HepG2 (cell line): ENCODE results near the gene CX3CR1. TPM values are rescaled to one million over a fixed set of nuclear protein-coding genes. Genes with fewer than 3 reads are reported as not detected.

ENCODE experiments used
- ARID2 ChIP-seq: sonication (generic); formaldehyde crosslinking; IDR thresholded peaks from 2 replicates; pipeline ENCODE4 v1.8.1; 2022; ENCODE audit warnings: mild to moderate bottlenecking, missing genetic modification reagents, borderline replicate concordance
- BHLHE40 ChIP-seq: IDR thresholded peaks from 2 replicates; pipeline ENCODE4 v1.6.1; 2011; ENCODE audit warnings: low read length, improper control_type of control experiment
- ELF3 ChIP-seq: IDR thresholded peaks from 2 replicates; pipeline ENCODE4 v1.6.1; 2016; ENCODE audit warnings: missing genetic modification reagents, missing compliant biosample characterization
- FOSL2 ChIP-seq: sonication (generic); formaldehyde crosslinking; IDR thresholded peaks from 2 replicates; pipeline ENCODE4 v1.4.0; 2020; ENCODE audit warnings: missing genetic modification reagents
- FOXO1 ChIP-seq: sonication (generic); formaldehyde crosslinking; IDR thresholded peaks from 2 replicates; pipeline ENCODE4 v1.4.0; 2020; ENCODE audit warnings: missing genetic modification reagents
- ISX ChIP-seq: sonication (generic); formaldehyde crosslinking; conservative IDR thresholded peaks from 2 replicates; pipeline ENCODE4 v1.5.0; 2020; ENCODE audit warnings: missing genetic modification reagents
- JDP2 ChIP-seq: sonication (generic); formaldehyde crosslinking; IDR thresholded peaks from 2 replicates; pipeline ENCODE4 v1.8.1; 2022; ENCODE audit warnings: missing genetic modification reagents, borderline replicate concordance
- KLF6 ChIP-seq: IDR thresholded peaks from 2 replicates; pipeline ENCODE4 v1.8.0; 2016; ENCODE audit warnings: missing biosample characterization, missing genetic modification reagents
- MIER3 ChIP-seq: IDR thresholded peaks from 2 replicates; pipeline ENCODE4 v1.6.1; 2016; ENCODE audit warnings: missing compliant biosample characterization, borderline replicate concordance
- NCOA5 ChIP-seq: sonication (generic); formaldehyde crosslinking; IDR thresholded peaks from 2 replicates; pipeline ENCODE4 v1.4.0; 2020; ENCODE audit warnings: missing genetic modification reagents
- NFATC3 ChIP-seq: sonication (generic); formaldehyde crosslinking; IDR thresholded peaks from 2 replicates; pipeline ENCODE4 v1.5.1; 2020; ENCODE audit warnings: mild to moderate bottlenecking, missing genetic modification reagents
- SATB2 ChIP-seq: sonication (generic); formaldehyde crosslinking; IDR thresholded peaks from 2 replicates; pipeline ENCODE4 v1.5.0; 2020; ENCODE audit warnings: missing genetic modification reagents
- SMAD1 ChIP-seq: sonication (generic); formaldehyde crosslinking; IDR thresholded peaks from 2 replicates; pipeline ENCODE4 v1.4.0; 2020; ENCODE audit warnings: missing genetic modification reagents, low read depth, mild to moderate bottlenecking, borderline replicate concordance
- SMYD3 ChIP-seq: sonication (generic); formaldehyde crosslinking; IDR thresholded peaks from 2 replicates; pipeline ENCODE4 v1.8.1; 2023; ENCODE audit warnings: mild to moderate bottlenecking, missing genetic modification reagents
- SP140L ChIP-seq: sonication (generic); formaldehyde crosslinking; IDR thresholded peaks from 2 replicates; pipeline ENCODE4 v1.4.0; 2020; ENCODE audit warnings: missing genetic modification reagents, borderline replicate concordance
- SP5 ChIP-seq: IDR thresholded peaks from 2 replicates; pipeline ENCODE4 v1.6.1; 2016; ENCODE audit warnings: low read depth, borderline replicate concordance
- ZFP36 ChIP-seq: fragments of 150-350 bp; IDR thresholded peaks from 2 replicates; pipeline ENCODE4 v1.6.1; 2018; ENCODE audit warnings: borderline replicate concordance, low read length, low read depth; ENCODE audit not compliant: partially characterized antibody
- ZNF207 ChIP-seq: fragments of 450-650 bp; IDR thresholded peaks from 2 replicates; pipeline ENCODE4 v1.6.1; 2016; ENCODE audit warnings: antibody characterized with exemption, borderline replicate concordance
- ZNF234 ChIP-seq: sonication (generic); formaldehyde crosslinking; conservative IDR thresholded peaks from 2 replicates; pipeline ENCODE4 v1.5.1; 2020; ENCODE audit warnings: mild to moderate bottlenecking, missing genetic modification reagents
- ZNF761 ChIP-seq: sonication (generic); formaldehyde crosslinking; conservative IDR thresholded peaks from 2 replicates; pipeline ENCODE4 v1.4.0; 2020; ENCODE audit warnings: mild to moderate bottlenecking, missing genetic modification reagents
- ZNF772 ChIP-seq: sonication (generic); formaldehyde crosslinking; IDR thresholded peaks from 2 replicates; pipeline ENCODE4 v1.5.0; 2020; ENCODE audit warnings: mild to moderate bottlenecking, missing genetic modification reagents
- ZNF83 ChIP-seq: sonication (generic); formaldehyde crosslinking; IDR thresholded peaks from 2 replicates; pipeline ENCODE4 v1.4.0; 2020; ENCODE audit warnings: missing genetic modification reagents, mild to moderate bottlenecking, borderline replicate concordance
- polyA plus RNA-seq, 8 experiments: library from polyadenylated mRNA; depleted of rRNA in 3 of 8; stranded (reverse) in 7 of 8; unstranded in 1 of 8; fragments of >200 nt; fragmentation: Illumina TruSeq in 4 of 8; extraction: Trizol in 4 of 8; gene quantifications; 2 replicates each; pipeline versions ENCODE4 v1.2.1 to v1.2.3, GENCODE V29; 2011 to 2016; ENCODE audit warnings: low read depth in 4 of 8, missing spikeins in 1 of 8, mixed read lengths in 1 of 8; ENCODE audit not compliant: insufficient read depth in 1 of 8
- total RNA-seq, 5 experiments: library from RNA; depleted of rRNA; stranded (reverse); fragments of >200 nt; fragmentation: Illumina TruSeq; extraction: Trizol; gene quantifications; 2 replicates each; pipeline ENCODE4 v1.2.3, GENCODE V29; 2016; ENCODE audit warnings: low read depth in 1 of 5
- TF ChIP-seq, protein P1 (sequence below): IDR thresholded peaks from 2 replicates; pipeline ENCODE4 v1.6.1; 2016; ENCODE audit warnings: missing genetic modification reagents, missing compliant biosample characterization
- TF ChIP-seq, protein P2 (sequence below): sonication (generic); formaldehyde crosslinking; IDR thresholded peaks from 2 replicates; pipeline ENCODE4 v1.4.0; 2020; ENCODE audit warnings: missing genetic modification reagents, borderline replicate concordance
- TF ChIP-seq, protein P3 (sequence below): IDR thresholded peaks from 2 replicates; pipeline ENCODE4 v1.6.1; 2018; ENCODE audit warnings: missing genetic modification reagents

CX3CR1 gene
- total and polyA plus RNA-seq, 2 of the 13 experiments (the other 11 are each of a cell fraction or from before 2014, with no cell fraction given): not detected

DNA sequence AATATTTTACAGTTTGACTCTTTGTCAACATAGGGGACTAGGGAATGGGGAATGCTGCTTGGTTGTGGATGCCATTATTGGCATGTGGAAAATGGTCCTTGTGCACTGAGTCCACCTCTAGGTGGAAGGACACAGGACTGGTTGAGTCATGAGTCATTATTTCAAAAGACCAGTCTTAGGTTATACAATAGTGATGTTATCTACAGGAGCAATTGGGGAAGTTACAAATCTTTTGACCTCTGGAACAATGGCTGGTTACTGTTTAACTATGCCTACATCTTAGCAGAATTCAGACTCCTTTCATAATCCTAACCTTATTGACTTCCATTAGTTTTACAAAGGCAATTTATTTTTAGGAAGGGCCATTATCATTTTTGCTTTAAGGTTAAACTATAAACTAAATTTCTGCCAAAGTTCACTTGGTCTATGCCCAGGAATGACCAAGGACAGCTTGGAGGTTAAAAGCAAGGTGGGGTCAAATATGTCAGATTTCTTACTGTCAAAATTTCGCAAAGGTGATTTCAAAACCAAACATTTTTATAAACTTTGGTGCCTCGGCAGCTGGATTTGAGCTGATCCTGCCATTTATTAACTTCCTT, 37.8 kb upstream of the CX3CR1 start (continued):
- TF ChIP-seq ZFP36 (no peak), SATB2 (CRISPR knock-in tag) (no peak), ZNF772 (CRISPR knock-in tag) (peak; percentile 74; the same call in 1 of the 2 replicates), ZNF207 (no peak), SP140L (CRISPR knock-in tag) (0 out of 2 replicates have a peak, but pooled peaks have one; percentile 57), ARID2 (CRISPR knock-in tag) (0 out of 2 replicates have a peak, but pooled peaks have one; percentile 26), FOSL2 (CRISPR knock-in tag) (peak; percentile 99), KLF6 (CRISPR knock-in tag) (0 out of 2 replicates have a peak, but pooled peaks have one; percentile 61), ELF3 (CRISPR knock-in tag) (peak; percentile 89), ZNF83 (CRISPR knock-in tag) (no peak), JDP2 (CRISPR knock-in tag) (no peak), ZNF761 (CRISPR knock-in tag) (no peak), SMAD1 (CRISPR knock-in tag) (no peak), NCOA5 (no peak), NFATC3 (CRISPR knock-in tag) (no peak), ISX (CRISPR knock-in tag) (no peak), FOXO1 (CRISPR knock-in tag) (peak; percentile 80), ZNF234 (CRISPR knock-in tag) (no peak), SMYD3 (CRISPR knock-in tag) (peak; percentile 77; the same call in 1 of the 2 replicates), BHLHE40 (no peak), MIER3 (peak; percentile 78; the same call in 1 of the 2 replicates), SP5 (peak; percentile 48; the same call in 1 of the 2 replicates)
- TF ChIP-seq, protein P1, sequence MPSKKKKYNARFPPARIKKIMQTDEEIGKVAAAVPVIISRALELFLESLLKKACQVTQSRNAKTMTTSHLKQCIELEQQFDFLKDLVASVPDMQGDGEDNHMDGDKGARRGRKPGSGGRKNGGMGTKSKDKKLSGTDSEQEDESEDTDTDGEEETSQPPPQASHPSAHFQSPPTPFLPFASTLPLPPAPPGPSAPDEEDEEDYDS (CRISPR knock-in tag): peak; percentile 46
- TF ChIP-seq, protein P2, sequence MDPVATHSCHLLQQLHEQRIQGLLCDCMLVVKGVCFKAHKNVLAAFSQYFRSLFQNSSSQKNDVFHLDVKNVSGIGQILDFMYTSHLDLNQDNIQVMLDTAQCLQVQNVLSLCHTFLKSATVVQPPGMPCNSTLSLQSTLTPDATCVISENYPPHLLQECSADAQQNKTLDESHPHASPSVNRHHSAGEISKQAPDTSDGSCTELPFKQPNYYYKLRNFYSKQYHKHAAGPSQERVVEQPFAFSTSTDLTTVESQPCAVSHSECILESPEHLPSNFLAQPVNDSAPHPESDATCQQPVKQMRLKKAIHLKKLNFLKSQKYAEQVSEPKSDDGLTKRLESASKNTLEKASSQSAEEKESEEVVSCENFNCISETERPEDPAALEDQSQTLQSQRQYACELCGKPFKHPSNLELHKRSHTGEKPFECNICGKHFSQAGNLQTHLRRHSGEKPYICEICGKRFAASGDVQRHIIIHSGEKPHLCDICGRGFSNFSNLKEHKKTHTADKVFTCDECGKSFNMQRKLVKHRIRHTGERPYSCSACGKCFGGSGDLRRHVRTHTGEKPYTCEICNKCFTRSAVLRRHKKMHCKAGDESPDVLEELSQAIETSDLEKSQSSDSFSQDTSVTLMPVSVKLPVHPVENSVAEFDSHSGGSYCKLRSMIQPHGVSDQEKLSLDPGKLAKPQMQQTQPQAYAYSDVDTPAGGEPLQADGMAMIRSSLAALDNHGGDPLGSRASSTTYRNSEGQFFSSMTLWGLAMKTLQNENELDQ (CRISPR knock-in tag): no peak
- TF ChIP-seq, protein P3, sequence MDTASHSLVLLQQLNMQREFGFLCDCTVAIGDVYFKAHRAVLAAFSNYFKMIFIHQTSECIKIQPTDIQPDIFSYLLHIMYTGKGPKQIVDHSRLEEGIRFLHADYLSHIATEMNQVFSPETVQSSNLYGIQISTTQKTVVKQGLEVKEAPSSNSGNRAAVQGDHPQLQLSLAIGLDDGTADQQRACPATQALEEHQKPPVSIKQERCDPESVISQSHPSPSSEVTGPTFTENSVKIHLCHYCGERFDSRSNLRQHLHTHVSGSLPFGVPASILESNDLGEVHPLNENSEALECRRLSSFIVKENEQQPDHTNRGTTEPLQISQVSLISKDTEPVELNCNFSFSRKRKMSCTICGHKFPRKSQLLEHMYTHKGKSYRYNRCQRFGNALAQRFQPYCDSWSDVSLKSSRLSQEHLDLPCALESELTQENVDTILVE (CRISPR knock-in tag): 0 out of 2 replicates have a peak, but pooled peaks have one; percentile 61
